ENCODE data around the gene XRCC1. TPM values are rescaled to one million over a fixed set of nuclear protein-coding genes. Genes with fewer than 3 reads are reported as not detected.
"Not testable (repeated sequence)": the region's sequence is repeated elsewhere in the genome, so short reads cannot be mapped to it uniquely, and the experiment has no call there.

XRCC1 gene
- total RNA-seq, 2 experiments from 2014 or later, result 25.1 to 26.2 TPM

- peaks cover 8% of the 10 kb centered on the region for H3K4me1 Mint-ChIP-seq (ENCODE audit: low read depth)
- peaks cover 55% of the 10 kb centered on the region for H3K36me3 ChIP-seq (ENCODE audit: insufficient read depth, low read length)
- peaks cover 6% of the 10 kb centered on the region for H3K4me1 ChIP-seq (ENCODE audit: insufficient read depth, low read length)
- intact Hi-C loops (cut with DNase I, micrococcal nuclease), result loop anchor here in 1 of 2 experiments (10.0 kb wide), 1 partner anchor 233 kb away; the partner anchor contains the start of gene KCNN4
- ATAC-seq (ENCODE audit: poor library complexity) (no peak), DNase-seq (no peak)
- no peak for TF ChIP-seq CTCF (IDR thresholded peaks at IDR 0.05)
- H3K27ac Mint-ChIP-seq, result no peak overlapping the region
- no peaks in the 10 kb centered on the region for H3K27me3 Mint-ChIP-seq
- no peak overlapping the region for H3K4me3 Mint-ChIP-seq
- ChIA-PET POLR2A (interaction anchor here (1.0 kb wide), 1 partner anchor 19 kb away, joined by 4 read pairs; the partner anchor contains the start of gene ZNF575), CTCF (no interaction called here)
- H3K36me3 Mint-ChIP-seq (ENCODE audit: low read depth), result peaks cover 75% of the 10 kb centered on the region
- no peaks in the 10 kb centered on the region for H3K9me3 ChIP-seq (ENCODE audit: control insufficient read depth in 1 of 2, insufficient read depth in 1 of 2, low read length in 2 of 2)
- H3K4me3 ChIP-seq (ENCODE audit: low read length), result no peak overlapping the region
- no peaks in the 10 kb centered on the region for H3K9me3 Mint-ChIP-seq
- no peak overlapping the region for H3K27ac ChIP-seq (ENCODE audit: low read depth in 1 of 2, low read length in 2 of 2)
- no peaks in the 10 kb centered on the region for H3K27me3 ChIP-seq (ENCODE audit: control insufficient read depth in 1 of 2, insufficient read depth in 2 of 2, low read length in 2 of 2)
Measured at GRCh38 chr19:43552198-43552450, 23.2 kb downstream of the XRCC1 start.

- no peaks in the 10 kb centered on the region for H3K9me3 ChIP-seq (ENCODE audit: control insufficient read depth in 1 of 2, insufficient read depth in 1 of 2, low read length in 2 of 2)
- POLR2A ChIA-PET, result no interaction called here
- H3K4me3 ChIP-seq (ENCODE audit: low read length), result no peak overlapping the region
- intact Hi-C loops (cut with DNase I, micrococcal nuclease), result loop anchor here in 1 of 2 experiments (10.0 kb wide), 1 partner anchor 233 kb away; the partner anchor contains the start of gene KCNN4
- H3K4me3 Mint-ChIP-seq, result no peak overlapping the region
- H3K27me3 Mint-ChIP-seq, result no peaks in the 10 kb centered on the region
- DNase-seq (no peak), ATAC-seq (ENCODE audit: poor library complexity) (no peak)
- H3K4me1 ChIP-seq (ENCODE audit: insufficient read depth, low read length), result peaks cover 6% of the 10 kb centered on the region
- TF ChIP-seq CTCF (IDR thresholded peaks at IDR 0.05), result no peak
- no peak overlapping the region for H3K27ac Mint-ChIP-seq
- H3K36me3 ChIP-seq (ENCODE audit: insufficient read depth, low read length), result peaks cover 55% of the 10 kb centered on the region
- CTCF ChIA-PET, result no interaction called here
- peaks cover 8% of the 10 kb centered on the region for H3K4me1 Mint-ChIP-seq (ENCODE audit: low read depth)
- H3K36me3 Mint-ChIP-seq (ENCODE audit: low read depth), result peaks cover 80% of the 10 kb centered on the region
- no peak overlapping the region for H3K27ac ChIP-seq (ENCODE audit: low read depth in 1 of 2, low read length in 2 of 2)
- no peaks in the 10 kb centered on the region for H3K9me3 Mint-ChIP-seq
- no peaks in the 10 kb centered on the region for H3K27me3 ChIP-seq (ENCODE audit: control insufficient read depth in 1 of 2, insufficient read depth in 2 of 2, low read length in 2 of 2)
Measured at GRCh38 chr19:43551399-43552197, 23.7 kb downstream of the XRCC1 start.

- peaks cover 56% of the 10 kb centered on the region for H3K36me3 ChIP-seq (ENCODE audit: insufficient read depth, low read length)
- TF ChIP-seq CTCF (IDR thresholded peaks at IDR 0.05), result no peak
- H3K27me3 Mint-ChIP-seq, result no peaks in the 10 kb centered on the region
- ATAC-seq (ENCODE audit: poor library complexity) (no peak), DNase-seq (no peak)
- no peaks in the 10 kb centered on the region for H3K27me3 ChIP-seq (ENCODE audit: control insufficient read depth in 1 of 2, insufficient read depth in 2 of 2, low read length in 2 of 2)
- no peak overlapping the region for H3K4me3 ChIP-seq (ENCODE audit: low read length)
- intact Hi-C loops (cut with DNase I, micrococcal nuclease), result no loop called here
- ChIA-PET POLR2A (no interaction called here), CTCF (interaction anchor here (0.6 kb wide), 1 partner anchor 23 kb away, joined by 4 read pairs; no protein-coding TSS in a partner anchor)
- no peak overlapping the region for H3K27ac Mint-ChIP-seq
- no peaks in the 10 kb centered on the region for H3K4me1 ChIP-seq (ENCODE audit: insufficient read depth, low read length)
- H3K9me3 Mint-ChIP-seq, result no peaks in the 10 kb centered on the region
- peaks cover 81% of the 10 kb centered on the region for H3K36me3 Mint-ChIP-seq (ENCODE audit: low read depth)
- H3K9me3 ChIP-seq (ENCODE audit: control insufficient read depth in 1 of 2, insufficient read depth in 1 of 2, low read length in 2 of 2), result no peaks in the 10 kb centered on the region
- H3K27ac ChIP-seq (ENCODE audit: low read depth in 1 of 2, low read length in 2 of 2), result no peak overlapping the region
- no peaks in the 10 kb centered on the region for H3K4me1 Mint-ChIP-seq (ENCODE audit: low read depth)
- no peak overlapping the region for H3K4me3 Mint-ChIP-seq
Measured at GRCh38 chr19:43548706-43549105, 26.6 kb downstream of the XRCC1 start.

- H3K4me1 Mint-ChIP-seq (ENCODE audit: low read depth); intact Hi-C loops (cut with DNase I, micrococcal nuclease); POLR2A ChIA-PET; H3K9me3 ChIP-seq (ENCODE audit: control insufficient read depth in 1 of 2, insufficient read depth in 1 of 2, low read length in 2 of 2); H3K4me3 Mint-ChIP-seq; H3K9me3 Mint-ChIP-seq; DNase-seq; H3K27ac ChIP-seq (ENCODE audit: low read depth in 1 of 2, low read length in 2 of 2); CTCF ChIA-PET; H3K27ac Mint-ChIP-seq; H3K27me3 Mint-ChIP-seq; H3K27me3 ChIP-seq (ENCODE audit: control insufficient read depth in 1 of 2, insufficient read depth in 2 of 2, low read length in 2 of 2); H3K4me1 ChIP-seq (ENCODE audit: insufficient read depth, low read length); ATAC-seq (ENCODE audit: poor library complexity); H3K4me3 ChIP-seq (ENCODE audit: low read length): not testable (repeated sequence)
- H3K36me3 ChIP-seq (ENCODE audit: insufficient read depth, low read length), result peaks cover 55% of the 10 kb centered on the region
- H3K36me3 Mint-ChIP-seq (ENCODE audit: low read depth), result peaks cover 83% of the 10 kb centered on the region
Measured at GRCh38 chr19:43547926-43548325, 27.4 kb downstream of the XRCC1 start.

Data from CD4-positive, alpha-beta T cell (primary cell).